ENCODE data around the gene SLCO3A1.

The SLCO3A1 gene

DNA sequence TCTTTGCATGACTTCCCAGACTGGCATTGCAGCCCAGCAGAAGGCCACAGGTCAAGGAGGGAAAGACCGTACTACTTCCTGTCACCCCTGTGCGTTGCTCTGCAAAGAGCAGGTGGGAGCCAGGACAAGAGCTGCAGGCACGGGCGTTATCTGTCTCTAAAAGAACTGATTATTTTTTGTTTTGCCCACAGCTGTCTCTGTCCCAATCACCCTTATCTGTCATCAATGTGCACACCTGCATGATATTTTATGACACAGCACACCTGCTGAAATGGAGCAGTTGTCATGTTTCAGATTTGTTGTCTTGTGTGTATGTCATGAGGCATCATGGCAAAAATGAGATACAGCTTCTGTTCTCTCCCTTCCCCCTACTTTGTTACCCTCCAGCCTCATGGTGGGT is 58.8 kb downstream of the SLCO3A1 start:
- DNase-seq (ENCODE audit: low read depth): no peak

DNA sequence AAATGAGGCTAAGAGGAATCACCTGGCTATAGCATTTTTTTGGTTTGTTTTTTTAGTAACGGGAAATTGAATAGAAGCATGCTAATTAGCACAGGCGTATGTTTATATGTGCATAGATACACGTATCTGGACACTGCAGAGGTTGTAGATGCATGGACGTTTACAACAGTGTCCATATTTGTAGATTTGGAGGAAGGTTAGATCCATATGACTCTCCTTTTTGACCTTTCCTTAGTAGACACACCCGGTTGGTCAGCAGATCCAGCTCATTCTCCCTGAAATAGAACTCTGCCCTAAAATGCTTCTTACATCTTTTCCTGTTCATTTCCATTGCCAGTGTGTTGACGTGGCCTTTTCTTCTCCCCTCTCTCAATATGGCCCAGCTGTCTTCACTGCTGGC is 60.1 kb downstream of the SLCO3A1 start:
- DNase-seq (ENCODE audit: low read depth): no peak

DNA sequence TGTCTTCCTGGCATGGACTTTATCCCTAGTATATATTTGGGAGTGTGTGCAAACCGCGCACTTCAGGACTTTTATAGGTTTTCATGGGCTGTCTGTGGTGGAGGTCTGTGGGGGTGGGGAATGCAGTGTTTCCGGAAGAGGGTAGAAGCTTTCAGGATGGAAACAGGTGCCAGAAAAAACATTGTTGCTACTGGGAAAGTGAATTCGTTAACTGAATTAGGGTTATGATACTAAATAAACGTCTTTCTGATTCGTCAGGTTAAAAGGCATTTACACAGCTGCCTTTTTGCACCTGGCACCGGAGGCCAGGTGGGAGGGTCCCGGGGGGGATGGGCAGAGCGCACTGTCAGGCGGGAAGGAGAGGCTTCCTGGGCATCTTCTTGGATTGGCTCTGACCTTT is 62.1 kb downstream of the SLCO3A1 start:
- no peak for DNase-seq (ENCODE audit: low read depth)

DNA sequence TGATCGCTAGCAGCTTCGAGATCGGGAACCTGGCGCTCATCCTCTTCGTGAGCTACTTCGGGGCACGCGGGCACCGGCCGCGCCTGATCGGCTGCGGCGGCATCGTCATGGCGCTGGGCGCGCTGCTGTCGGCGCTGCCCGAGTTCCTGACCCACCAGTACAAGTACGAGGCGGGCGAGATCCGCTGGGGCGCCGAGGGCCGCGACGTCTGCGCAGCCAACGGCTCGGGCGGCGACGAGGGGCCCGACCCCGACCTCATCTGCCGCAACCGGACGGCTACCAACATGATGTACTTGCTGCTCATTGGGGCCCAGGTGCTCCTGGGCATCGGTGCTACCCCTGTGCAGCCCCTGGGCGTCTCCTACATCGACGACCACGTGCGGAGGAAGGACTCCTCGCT is 62.5 kb downstream of the SLCO3A1 start:
- DNase-seq (ENCODE audit: low read depth): no peak

DNA sequence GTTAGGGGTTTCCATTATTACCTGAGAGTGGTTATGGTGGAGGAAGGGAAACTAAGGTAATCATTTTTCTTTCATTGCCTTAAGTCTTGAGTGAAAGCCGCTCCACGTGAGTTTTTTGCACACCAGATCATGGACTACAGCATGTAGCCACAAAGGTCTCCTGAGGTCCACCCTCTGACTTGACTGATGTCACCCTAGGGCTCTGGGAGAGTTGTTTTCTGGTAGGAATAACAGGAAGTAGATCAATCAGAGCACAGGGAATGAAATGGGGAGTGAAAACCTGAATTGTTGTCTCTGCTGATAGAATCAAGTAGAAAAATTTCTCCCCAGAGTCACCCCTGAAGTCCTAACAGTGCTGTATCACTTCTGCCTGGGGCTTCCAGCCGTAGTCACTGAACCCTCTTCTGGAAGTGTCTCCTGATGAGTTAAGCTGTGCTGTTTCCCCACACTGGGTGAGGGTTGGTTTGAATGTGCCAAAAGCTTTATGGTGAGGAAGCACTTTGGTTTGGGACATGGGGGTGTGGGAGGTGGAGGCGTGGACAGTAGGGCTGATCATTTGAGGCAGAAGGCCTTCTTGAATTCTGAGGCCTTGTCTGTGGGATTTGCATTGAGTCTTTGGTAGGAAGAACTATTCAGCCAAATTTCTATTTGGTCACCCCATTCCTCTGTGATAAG is 64.3 kb downstream of the SLCO3A1 start:
- DNase-seq (ENCODE audit: low read depth): no peak

DNA sequence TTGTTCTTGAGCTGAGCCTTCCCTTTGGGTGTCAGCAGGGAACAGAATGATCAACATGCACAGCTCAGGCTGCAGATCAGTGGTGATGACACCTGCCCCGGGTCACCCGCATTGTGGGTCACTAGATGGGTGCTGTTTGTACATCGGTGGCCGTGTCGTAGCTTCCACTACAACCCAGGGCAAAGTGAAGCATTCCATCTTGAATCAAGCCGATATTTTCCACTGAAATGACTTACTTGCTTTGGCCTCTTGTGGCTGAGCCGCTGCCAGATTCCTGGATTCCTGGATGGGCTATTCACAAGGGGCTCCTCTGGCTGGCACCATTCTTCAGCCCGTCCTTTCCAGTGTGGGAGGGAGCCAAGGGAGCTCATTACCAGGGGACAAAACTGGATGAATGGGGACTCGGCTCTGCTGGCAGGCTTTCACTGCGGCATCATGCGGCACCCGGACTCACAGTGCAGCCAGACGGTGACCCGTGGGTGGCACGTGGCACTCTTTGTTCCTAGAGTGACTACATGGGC is 65.6 kb downstream of the SLCO3A1 start:
- no peak for DNase-seq (ENCODE audit: low read depth)

DNA sequence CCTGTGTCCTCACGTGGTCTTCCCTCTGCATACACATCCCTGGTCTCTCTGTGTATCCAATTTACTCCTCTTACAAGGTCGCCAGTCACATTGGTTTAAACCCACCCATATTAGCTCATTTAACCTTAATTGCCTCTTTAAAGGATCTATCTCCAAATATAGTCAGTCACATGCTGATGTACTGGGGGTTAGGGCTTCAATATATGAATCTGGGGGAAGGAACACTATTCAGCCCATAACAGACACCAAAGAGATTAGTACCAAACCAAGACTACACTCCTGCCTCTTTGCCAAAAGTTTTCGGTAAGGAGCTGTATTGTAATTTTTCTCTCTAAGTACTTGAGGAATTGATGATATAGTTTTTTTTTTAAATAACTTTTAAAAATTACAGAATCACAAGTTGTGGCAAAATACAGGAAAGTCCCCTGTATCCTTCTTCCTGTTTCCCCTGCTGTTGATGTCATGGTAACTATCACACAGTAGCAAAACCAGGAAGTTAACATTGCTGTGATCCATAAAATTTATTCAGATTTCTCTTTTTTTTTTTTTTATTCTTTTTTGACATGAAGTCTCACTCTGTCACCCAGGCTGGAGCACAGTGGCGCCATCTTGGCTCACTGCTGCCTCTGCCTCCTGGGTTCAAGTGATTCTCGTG is 67.8 kb downstream of the SLCO3A1 start:
- DNase-seq (ENCODE audit: low read depth): no peak

DNA sequence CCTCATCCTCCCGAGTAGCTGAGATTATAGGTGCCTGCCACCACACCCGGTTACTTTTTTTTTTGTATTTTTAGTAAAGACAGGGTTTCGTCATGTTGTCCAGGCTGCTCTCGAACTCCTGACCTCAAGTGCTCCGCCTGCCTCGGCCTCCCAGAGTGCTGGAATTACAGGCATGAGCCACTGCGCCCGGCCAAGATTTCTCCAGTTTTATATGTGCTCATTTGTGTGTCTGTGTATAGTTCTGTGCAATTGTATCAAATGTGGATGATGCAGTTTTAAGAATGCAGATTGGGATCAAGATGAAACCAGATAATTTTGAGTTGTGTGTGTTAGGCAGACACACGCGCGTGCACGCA is 68.3 kb downstream of the SLCO3A1 start:
- no peak for DNase-seq (ENCODE audit: low read depth)

DNA sequence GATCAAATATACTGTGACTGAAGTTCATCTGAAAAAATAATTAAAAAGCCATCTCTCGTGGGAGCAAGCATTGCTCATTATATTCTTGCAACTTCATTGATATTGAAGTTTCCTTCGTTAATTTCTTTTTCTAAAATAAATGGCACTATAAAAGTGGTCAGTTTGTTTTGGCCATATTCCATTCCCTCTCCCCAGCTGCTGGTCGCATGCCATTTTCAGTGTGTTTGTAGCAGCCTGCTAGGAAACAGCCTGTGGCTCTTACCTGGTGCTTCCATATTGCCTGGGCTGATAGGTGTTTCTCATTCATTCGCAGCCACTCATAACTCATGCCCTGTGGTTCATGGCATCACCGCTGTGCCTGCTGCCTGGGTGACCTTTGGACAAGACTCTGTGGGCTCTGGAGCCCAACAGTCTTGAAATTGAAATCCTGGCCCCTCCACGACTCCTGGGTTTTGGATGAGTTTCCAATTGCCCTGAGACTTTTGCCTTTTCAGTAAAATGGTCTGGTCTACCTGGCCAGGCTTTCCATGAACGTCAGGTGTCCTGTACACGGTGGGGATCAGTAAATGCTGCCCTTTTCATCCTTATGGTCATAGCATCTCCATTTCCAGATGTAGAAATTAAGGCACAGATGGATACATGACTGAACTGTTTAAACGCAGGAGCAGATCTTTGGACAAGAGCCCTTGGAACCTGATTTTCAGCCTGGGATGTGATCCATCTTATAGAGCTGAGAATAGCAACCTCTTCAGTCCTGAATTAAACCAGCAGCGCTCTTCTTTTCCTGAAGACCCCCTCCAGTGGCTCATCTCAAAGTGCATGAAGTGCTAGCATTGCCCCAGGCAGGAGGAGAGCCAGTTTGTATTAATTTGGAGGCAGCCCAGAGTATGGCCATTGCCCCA is 69.4 kb downstream of the SLCO3A1 start:
- no peak for DNase-seq (ENCODE audit: low read depth)

DNA sequence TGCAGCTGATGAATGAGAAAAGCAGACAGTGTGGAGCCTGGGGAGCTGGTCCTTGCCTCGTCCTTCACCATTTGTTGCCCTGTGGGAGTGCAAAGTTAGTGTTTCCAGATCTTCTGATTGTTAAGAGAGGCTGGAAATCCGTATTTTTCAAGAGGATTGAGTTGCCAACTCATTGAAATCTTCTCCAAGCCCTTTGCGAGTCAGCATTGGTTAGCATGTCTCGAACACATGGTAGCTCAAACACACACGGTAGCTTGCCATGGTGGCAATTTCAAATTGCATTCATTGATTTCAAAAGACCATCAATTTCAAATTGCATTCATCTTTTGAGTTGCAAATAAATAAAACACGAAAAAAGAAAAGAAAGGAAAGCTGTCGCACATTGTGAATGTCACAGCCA is 70.7 kb downstream of the SLCO3A1 start:
- DNase-seq (ENCODE audit: low read depth): no peak

DNA sequence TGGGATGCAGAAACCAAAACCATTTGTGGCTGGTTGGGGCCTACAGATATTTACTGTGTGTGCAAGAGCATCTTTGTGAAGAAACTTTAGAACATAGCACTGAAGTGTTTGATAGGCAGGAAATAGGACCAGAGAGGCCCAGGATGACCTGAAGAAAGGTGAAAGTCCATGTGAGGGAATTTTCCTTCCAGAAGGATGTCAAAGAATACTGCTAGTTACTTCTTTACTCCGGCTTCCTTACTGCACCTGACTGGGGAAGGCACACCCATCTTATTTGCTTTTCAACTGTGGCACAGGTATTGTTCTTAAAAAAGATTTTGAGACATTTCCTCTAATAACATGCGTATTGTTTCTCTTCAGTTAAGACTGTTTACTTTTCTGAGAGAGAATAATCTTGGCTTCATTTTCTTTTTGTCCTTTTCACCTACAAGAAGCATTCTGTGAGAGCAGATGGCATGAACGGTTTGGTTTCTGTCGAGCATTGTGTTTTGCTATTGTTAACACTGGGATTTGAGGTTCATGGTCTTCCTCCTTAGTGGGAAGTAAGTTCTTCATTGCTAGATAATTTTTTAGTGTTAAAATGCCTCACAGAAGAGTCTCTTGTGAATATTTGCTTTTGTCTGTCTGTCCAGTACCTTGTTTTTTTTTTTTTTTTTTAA is 71.5 kb downstream of the SLCO3A1 start:
- DNase-seq (ENCODE audit: low read depth): no peak

DNA sequence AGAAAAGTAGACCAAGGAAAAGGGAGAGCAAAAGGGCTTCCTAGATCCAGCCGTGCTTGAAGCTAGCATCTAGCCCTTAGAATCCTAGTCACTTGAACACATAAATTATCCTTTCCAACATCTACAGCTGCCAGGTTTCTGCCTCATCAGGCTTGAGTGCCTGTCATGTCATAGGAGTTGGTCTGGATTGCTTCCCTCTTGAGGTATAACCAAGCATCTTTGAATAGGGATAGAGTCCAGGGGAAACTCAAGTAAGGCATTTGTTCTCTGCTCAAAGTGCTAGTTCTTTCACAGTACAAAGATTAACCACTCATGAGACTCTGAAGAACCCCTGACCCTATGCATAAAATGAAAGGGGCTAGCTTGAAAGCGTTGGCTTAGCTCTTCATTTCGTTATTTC is 72.3 kb downstream of the SLCO3A1 start:
- no peak for DNase-seq (ENCODE audit: low read depth)

DNA sequence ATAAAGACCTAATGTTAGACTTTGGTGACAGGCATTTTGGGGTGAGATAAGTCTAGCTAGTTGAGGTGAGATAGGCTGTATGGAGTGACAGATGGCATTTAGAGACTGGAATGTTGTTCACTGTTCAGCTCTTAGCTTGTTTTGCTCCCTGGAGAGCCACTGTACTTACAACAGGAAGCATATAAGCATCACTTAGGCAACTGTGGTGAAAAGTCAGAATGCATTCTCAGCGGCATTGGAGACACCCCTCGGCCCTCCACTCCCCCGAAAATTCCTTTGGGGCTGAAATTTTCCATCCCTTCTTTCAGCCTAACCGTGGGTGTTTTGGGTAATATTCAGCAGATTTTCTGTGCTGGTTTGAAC is 73.4 kb downstream of the SLCO3A1 start:
- no peak for DNase-seq (ENCODE audit: low read depth)

DNA sequence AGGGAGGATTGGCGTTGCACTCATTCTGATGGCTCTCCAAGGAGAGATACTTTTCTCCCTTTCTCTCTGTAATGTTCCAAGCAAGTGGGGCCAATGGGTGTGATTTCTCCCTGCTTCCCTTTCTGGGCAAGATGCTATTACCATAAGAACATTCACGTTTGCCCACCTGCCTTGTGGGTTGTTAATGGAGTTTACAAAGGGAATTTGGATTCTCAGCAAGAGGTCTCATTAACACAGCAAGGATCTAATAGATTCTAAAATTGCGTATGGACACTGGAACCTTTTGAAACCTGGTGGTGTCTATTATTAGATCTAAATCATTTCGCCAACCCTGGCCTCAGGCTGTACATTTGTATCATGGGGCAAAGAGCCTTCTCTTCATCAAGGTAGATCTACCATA is 74.1 kb downstream of the SLCO3A1 start:
- DNase-seq (ENCODE audit: low read depth): no peak

DNA sequence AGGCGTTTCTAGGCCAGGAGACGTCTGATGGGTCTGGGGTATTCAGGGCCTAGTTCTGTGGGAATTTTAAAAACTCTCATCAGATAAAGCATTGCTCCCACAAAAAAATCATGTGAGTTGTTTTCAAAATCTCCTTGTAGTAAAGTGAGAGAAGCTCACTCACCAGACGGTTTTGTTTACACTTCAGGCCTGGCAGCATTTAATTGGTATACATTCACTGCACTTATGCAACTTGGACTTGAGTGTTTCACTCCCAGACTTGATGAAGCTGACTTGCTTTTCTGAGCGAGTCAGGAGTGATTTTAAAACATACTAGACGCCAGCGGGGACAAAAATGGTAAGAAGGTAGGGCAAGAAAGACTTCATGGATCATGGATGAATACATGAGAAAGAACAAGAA is 75.2 kb downstream of the SLCO3A1 start:
- no peak for DNase-seq (ENCODE audit: low read depth)

DNA sequence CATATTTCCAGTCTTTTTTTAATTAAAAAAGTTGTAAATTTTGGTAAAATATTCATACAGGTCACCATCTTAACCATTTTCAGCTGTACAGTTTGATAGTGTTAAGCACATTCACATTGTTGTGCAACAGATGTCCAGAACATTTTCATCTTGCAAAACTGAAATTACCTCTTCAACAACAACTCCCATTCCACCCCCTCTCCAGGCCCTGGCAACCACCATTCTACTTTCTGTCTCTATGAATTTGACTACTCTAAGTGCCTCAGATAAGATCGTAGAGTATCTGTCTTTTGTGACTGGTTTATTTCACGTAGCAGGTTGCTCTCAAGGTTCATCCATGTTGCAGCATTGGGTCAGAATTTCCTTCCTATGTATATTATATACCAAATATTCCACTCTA is 76.0 kb downstream of the SLCO3A1 start:
- no peak for DNase-seq (ENCODE audit: low read depth)

DNA sequence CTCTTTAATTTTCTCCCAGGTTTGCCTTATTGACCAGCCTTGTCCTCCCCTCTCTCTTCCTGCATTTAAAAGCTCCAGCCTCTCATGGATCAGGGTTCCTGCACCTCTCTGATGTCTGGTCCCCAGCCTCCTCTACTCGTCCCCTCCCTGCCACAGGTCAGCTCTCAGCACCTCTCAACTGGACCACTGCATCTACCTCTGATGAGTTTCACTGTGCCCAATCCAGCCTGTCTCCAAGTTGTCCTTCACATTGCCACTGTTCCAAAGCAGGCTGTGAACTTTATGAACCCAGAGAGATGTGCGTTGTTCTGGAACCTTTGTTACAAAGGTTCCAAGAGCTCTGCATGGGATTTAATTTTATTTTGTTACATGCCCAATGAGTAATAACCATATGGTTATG is 76.6 kb downstream of the SLCO3A1 start:
- no peak for DNase-seq (ENCODE audit: low read depth)

DNA sequence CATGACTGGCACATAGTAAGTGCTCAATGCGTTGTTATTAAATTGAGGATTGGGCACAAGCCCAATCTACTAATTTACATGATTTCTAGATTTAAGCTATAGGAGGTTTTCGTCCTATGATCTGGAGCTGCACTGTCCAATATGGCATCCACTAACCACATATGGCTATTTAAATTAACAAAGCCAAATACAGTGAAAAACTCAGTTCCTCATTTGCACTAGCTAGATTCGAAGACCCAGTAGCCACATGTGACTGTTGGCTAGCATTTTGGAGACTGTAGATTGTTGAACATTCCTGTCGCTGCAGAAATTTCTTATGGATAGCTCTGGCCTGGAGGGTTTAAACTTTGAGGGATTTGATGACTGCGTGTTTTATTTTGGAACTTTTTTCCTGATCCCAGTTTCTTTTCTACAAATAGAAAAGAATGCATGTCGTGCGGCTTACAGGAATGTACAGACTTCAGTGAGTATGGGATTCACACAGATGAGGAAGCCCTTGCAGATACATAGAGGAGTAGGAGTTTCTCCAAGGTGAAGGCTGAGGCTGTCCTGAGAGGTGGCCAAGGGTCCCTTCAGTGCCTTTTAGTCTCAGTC is 82.8 kb downstream of the SLCO3A1 start:
- no peak for DNase-seq (ENCODE audit: low read depth)

DNA sequence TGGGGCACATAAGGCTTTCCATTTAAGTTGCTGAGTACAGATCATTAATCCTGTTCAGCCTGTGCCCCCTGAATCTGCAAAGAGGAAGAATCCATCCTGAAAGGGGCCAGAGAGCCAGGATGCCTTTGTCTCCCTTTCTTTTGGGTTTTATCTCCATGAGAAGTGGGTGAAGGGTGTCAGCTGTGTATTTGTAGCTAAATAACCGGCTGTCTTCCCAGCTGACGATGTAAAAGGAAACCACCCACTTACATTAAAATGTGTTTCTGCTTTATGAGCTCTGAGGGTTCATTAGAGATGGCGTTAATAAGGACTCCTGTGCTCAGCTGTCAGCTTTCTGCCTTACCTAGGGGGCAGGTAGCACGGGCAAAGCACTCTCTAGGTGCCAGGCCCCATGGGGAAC is 83.4 kb downstream of the SLCO3A1 start:
- no peak for DNase-seq (ENCODE audit: low read depth)

DNA sequence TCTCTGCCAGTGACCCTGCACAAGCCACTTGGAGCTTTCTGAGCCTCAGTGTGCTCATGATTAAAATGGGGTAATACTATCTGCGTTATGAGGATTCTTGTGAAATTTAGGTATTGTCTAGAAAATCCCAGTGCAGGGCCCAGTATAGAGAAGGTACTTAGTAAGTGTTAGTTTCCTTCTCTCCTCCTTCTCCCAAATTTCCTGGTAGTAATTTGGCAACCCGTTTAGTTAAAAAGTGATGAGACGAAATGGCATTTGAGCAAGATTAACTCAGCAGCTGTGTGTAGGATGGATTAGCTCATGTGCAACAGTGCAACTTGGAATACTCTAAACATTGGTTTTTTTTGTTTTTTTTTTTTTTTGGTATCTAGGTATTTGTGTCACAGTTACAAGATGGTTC is 84.6 kb downstream of the SLCO3A1 start:
- DNase-seq (ENCODE audit: low read depth): no peak

DNA sequence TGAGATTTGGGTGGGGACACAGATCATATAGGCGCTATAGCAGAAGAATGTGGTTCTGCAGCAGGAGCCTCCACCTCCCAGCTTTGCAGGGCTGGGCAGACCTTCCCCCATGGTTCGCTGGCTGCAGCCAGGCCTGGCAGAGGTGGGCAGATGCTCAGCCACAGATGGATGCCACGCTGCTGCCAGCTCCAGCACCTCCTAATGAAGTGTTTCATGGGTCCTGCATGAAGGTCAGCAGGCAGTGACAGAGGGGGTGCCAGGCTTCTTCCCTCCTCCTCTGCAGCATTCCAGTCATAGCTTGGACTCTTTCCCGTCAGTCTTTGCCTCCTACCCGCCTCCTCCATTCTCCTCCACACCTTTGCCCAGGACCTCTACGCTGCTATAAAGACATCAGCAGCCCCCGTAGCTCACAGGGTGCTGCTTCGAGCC is 85.9 kb downstream of the SLCO3A1 start:
- no peak for DNase-seq (ENCODE audit: low read depth)
